Suppressor macrophage treated with lipopolysaccharide for 4 hours (primary cell): Measurements from ENCODE around the gene RORB.
"Not testable (repeated sequence)": the region's sequence is repeated elsewhere in the genome, so short reads cannot be mapped to it uniquely, and the experiment has no call there.

Source experiments
- DNase-seq: peaks from one replicate; pipeline ENCODE4 v3.0.0-alpha.2; 2020

RORB gene

DNA sequence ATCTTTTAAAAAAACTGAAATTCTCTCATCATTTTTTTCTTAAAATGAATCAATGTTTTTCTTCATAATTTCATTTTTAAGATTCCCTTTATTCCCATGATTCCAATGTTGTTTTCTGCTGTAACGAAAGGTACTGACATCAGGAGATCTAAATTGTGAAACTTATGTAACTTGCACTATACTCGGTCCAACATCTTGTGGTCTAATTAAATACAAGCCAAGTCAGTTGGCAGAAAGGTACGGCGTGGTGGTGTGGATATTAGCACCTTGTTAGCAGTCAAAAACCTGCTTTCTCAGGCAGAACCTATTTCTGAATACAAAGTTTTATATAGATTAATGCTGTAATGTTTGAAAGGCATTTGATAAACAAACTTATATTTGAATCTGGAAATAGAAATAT lies 20.1 kb downstream of the RORB start:
- DNase-seq: no peak

DNA sequence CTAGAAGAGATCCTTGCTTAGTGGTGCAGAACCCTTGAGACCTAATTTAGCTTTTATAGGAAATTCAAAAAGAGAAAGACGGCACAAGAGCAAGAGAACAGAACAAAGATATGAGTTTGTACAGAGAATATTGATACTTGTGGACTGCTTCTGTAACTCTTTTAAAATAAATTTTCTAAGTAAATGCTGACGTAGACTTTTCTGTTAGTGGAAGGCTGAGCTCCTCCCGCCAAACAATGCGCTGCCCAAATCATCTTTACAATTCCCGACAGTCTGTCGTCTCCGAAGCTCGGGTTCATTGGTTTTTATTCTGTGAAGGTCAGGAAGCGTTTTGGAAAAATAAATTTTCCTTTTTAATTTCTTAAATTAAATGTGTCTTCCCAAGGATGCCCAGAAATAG lies 22.3 kb downstream of the RORB start:
- no peak for DNase-seq

DNA sequence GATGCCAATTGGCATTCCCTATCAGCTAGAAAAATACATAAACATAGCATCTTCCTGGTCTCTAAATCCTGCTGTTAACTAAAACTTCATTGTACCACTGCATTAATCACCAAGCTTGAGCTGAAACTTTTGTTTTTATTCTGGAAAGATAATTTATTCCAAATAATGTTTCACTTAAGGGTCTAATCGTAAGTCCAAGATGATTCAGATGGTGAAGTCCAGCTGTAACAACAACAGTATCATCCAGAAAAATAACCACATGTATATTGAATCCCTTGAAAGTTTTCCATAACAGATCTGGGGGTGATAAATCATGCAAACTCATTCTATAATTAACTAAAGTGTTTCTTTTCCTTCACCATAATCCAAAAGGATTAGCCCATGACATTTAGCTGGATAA lies 23.9 kb downstream of the RORB start:
- no peak for DNase-seq

DNA sequence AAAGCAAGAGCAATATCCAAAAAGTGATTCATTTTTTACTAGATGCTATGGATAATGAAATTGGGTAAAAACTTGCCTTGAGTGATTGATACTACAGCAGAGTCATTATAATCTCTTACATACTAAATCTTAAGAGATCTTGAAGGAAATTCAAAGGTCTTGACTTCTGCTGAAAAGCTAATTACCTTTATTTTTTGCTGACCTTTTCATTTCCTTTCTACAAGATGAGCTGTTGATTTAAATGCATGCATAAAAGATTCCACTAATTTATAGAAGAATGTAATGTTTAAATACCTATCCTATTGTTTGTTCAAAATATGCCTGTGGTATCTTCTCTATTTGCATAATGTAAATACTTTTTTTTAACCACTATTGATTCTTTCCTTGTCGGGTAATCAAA lies 27.2 kb downstream of the RORB start:
- DNase-seq: no peak

DNA sequence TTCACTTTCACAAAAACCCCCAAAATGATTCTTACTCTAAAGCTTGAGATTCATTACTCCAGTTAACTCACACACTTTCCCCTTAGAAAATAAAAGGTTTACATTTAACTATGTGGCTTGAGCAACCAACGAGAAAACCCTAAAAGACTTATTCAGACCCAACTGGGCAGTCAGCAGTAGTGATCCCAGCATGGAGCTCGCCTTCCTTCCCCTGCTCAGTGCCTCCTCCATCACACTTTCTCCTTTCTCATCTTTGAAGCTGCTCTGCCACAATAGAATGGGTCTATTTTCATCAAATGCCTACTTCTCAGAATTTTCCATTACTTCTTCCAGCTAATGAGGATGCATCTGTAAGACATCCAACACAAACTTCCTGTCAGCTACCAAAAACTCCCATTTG lies 29.1 kb downstream of the RORB start:
- no peak for DNase-seq

DNA sequence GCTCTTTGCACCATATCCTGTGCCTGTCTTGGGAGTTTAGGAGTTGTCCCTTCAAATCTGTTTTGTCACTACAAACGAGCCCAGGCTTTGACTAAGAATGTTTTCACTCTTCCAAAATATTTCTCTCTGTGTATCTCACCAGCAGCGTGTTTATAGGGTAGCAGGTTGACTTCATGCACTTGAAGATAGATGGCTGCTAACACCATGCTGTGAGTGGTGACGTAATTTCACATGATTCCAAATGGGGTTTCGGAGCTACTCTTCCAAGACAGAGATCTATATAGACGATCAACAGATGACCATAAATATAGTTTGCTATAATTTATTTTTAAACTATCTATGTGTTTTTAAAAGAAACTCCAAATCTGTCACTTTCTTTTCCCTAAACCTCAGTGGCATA lies 30.6 kb downstream of the RORB start:
- DNase-seq: no peak

DNA sequence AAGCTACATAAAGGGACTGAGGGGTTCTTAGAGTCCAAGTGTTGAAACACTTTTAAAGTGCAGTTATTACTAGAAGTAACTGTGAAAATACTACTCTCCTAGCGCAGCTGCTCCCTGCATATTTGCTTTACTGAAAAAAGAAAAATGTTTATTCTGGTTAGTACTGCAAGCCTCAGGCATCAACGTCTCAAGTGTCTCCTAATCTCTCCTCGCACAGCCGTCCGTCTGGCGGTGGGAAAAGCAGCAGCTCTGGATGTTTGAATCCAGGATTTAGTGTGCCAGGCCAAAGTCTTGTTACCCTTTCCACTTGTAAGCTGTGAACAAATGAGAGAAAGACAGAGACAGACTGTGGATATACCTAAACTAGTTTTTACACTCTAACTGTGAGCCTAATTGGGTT lies 31.1 kb downstream of the RORB start:
- DNase-seq: no peak

DNA sequence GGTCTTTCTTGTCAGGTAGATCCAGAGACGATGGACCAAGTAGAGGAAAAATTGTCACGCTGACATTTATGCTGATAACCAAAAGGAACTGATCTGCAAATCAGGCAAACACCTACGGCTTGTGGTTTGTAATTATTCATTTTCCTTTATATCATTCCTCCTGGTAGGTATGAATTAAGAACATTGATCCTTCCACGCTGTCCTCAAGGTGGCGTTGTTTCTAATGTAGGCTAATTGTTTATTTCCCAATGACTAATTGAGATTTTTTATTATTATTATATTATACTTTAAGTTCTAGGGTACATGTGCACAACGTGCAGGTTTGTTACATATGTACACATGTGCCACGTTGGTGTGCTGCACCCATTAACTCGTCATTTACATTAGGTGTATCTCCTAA lies 33.3 kb downstream of the RORB start:
- DNase-seq: not testable (repeated sequence)

DNA sequence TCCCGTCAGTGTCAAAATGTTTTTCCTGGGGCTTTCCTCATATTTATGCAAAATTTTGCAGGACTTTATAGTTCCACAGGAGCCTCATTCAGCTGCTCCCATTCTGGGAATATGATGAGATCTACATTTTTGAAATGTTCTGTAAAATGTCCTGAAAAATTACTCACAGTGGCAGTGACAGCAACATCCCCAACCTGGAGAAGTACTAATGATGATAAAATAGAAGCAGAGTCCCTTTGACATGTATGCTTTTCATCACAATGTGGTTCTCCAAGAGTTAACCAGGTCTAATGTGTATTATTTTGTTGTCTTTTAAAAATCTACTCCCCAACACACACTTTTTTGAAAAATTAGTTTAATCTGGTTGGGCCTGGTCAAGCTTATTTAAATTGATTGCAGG lies 36.1 kb downstream of the RORB start:
- DNase-seq: no peak

DNA sequence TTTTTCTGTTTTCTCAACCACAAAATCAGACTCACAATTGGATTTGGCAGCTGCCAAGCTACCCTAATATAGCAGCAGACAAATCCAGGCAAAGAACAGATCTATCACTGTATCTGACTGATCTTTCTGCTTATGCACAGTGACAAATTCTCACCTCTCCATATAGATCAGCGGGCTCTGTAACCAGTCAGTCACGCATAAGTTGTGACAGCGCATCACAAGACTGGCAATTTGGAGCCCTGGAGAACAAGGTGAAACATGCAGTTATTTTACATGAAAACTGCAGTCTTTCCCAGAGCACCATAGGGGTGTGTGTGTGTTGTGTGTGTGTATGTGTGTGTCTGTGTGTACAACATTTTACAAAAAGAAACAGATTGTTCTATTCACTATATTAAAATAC lies 37.7 kb downstream of the RORB start:
- DNase-seq: no peak

DNA sequence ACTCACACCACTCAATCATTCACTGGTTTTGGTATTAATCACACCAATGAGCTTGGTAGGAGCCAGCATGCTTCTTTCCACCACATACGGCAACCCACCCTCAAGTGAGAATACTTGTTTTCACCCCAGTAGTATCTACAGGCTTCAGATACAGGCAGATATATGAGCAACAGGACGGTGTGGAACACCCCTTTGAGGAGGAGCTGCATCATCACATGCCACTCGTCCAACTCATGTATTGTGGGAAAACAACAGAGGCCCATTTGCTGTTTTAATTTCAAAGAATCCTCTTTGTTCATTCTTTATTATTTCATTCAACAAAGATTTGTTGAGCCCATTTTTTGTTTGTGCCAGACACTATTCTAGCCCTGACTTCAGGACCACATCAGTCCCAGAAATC lies 46.0 kb downstream of the RORB start:
- no peak for DNase-seq

DNA sequence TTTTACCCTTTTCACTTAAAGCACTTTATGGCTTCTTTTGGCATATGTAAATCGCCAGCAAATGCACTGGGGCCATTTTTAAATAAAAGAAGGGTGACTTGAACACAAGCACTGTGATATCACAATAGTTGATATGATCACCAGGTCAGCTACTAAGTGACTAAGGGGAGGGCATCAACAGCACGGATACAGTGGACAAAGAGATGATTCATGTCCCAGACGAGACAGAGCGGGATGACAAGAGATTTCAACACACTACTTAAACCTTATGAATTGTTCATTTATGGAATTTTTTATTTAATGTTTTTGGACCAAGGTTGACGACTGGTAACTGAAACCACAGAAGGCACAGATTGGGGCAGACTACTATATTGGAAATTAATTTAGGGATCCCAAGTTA lies 54.1 kb downstream of the RORB start:
- no peak for DNase-seq

DNA sequence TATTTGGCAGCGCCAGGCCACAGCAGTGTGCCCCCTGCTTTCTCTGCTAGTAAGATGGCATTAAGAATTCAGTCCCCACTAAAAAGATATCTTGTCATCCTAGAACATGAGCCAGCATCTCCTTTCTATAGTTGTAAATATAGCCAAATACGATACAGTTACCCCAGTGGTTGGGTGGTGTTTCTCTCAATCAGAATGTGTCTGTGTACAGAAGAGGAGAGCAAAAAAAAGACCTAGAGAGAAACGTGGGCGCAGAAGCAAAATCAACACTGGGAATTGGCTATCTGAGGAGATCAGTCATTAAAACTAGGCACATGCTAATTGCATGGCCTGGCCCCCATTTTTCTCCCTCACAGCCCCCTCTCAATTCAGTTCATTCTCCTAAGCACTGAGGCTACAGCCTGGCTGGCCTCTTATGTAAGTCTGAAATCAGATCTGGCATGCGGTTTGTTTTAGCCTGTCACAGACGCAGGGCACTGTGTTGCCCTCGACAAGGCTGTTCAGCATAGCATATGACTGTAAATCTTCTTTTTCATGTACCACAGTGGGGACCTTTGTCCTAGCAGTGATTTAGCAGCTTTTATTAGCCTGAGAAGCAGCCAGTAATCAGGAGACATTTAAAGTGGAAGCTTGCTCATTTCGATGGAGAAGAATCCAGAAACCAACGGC lies 57.8 kb downstream of the RORB start:
- no peak for DNase-seq

DNA sequence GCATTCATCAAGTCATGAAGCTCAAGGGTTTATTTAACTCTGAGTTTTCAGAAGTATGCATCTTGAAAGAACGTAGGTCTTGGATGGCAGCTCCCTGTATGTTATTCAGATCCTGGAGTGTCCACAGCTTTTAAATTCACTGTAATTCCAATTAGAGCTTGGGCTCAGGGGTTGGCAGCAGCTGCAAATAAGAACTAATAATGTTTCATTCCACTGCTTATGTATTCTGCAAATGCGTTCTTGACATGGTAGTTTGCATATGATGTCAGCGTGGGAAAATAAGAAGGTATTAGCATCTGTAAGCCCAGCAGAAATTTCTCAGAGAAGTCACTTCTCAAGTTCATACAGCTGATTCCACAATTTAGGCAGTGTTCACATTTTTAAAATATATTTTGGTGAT lies 58.4 kb downstream of the RORB start:
- no peak for DNase-seq

DNA sequence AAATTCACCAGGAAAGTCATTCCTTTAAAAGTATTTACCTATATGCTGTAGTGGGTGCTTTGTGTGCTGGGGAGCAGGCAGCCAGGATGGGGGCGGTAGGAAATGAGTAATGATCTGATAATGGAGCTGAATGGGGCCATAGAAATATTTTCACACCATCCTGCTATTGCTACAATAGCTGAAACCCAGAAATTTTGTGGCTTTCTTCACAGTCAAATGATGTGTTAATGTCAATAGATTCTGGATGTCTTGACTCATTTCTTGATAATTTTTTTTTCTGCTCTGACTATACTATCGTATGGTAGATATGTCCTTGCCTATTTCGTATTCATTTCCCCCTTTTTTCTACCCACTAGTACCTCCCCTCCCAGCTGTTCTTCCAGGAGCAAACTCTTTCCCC lies 59.5 kb downstream of the RORB start:
- peak; percentile 19 for DNase-seq

DNA sequence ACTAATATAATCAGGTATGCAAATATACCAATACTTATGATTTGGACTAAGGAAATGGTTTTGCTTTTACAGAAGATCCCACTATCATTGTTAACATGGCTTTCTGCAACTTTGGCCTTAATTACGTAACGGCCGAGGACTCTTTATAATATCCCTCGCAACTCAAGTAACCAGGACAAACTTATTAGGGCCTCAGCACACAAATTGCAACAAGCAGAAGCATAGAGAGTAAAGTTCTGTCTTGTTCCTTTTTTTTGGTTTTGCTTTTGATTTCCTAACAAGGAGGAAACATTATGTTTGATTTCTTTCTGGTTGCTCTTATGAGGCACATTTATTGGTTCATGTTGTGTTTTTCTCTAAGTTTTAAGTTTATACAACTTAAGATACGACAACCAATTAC lies 60.4 kb downstream of the RORB start:
- DNase-seq: peak; percentile 67

DNA sequence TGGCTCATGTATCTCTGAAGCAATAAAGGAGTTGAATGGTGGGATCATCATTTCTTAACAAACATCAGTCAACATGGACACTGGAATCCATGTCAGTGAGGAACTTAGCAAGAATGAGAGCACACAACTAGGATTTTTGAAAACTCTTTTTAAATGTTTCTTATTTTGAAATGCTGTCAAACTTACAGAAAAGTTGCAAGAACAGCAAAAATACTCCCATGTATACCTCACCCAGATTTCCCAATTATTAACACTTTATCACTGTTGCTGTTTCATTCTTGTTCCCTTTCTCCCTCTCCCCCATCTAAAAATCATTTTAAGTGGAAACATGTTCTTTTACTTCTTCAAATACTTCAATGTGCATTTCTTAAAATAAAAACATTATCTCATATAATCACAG lies 65.5 kb downstream of the RORB start:
- no peak for DNase-seq

DNA sequence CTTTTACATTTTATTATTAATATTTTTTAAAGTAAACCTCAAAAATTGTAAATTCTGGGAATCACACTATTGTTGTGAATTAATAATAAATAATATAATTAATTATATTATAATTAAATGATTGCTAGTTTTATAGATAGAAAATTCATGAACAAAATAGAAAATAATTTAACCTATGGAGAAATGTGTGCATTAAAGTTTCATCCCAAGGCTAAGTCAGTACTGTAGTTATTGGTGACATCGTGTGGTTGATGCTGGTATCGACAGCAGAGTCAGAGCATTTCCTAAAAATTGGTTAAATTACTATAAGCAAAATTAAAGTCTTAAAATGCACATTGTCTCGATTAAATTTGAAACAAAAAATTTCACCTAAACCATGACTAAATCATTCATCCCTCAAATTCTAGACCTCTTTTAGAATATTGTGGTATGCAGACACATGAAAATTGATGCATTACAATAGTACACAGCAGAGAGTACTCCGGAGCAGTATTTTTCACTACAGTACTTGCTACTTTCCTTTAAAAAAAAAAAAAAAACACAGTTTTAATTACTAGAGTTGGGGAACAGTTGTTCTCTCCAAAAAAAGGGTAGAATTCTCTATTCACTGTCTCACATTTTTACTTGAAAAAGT lies 73.9 kb downstream of the RORB start:
- DNase-seq: peak; percentile 53

DNA sequence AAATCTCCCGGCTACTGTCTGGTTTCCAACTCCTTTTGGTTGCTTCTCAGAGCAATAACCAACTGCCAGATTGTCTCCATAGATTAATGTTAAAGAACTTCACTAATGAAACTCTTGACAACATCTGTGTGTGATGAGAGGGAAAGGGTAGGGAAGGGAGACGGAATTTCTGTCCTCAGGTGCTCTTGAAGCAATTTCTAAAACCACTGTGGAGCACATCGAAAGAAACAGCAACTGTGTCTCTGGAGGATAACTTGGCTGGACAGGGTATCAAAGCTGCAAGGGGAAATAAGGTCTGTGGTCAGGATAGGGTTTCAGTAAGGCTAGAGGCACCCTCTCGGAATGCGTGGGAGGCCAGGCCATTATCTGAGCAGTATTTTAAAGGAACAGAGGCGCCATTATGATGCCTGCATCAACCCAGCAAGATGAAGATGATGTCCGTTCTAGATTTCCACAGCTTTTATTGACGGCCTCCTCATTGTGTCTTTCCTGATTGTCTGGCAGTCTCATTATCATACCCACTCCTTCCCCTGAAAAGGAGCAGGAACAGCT lies 76.6 kb downstream of the RORB start:
- DNase-seq: no peak

DNA sequence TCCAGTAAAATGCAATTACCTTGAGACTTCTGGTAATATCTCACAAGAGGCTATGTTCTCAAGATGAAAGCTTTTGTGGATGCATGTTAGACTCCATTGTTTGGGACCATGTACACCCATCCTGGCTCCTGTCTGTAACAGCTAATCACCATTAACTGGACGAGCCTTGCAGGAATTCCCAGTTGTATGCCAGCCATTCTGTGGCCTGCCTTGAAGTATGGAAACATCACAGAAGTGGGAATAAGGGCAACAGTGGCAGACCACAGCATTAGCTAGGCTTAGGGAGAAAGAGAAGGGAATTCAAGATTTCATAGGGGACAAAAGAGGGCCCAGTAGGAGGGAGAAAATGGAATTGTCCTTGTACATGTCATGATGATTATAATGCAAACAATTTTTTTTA lies 79.0 kb downstream of the RORB start:
- DNase-seq: no peak

DNA sequence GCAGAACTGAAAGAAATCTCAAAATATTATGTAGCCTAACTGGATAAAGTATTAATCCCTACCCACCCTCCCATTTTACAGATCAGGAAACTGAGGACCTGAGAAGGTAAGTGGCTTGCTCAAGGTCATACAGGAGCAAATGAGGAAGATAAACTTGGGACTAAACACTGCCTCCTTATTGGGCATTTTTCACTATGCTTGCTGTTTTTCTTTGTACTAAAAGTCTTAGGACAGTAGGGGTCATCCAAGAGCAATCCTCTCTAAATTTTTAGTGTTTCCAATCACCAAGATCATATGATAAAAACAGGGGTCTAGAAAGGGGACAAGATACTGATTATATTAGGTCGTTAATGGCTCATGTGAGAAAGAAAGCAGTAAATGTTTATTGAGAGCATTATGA lies 80.8 kb downstream of the RORB start:
- no peak for DNase-seq

DNA sequence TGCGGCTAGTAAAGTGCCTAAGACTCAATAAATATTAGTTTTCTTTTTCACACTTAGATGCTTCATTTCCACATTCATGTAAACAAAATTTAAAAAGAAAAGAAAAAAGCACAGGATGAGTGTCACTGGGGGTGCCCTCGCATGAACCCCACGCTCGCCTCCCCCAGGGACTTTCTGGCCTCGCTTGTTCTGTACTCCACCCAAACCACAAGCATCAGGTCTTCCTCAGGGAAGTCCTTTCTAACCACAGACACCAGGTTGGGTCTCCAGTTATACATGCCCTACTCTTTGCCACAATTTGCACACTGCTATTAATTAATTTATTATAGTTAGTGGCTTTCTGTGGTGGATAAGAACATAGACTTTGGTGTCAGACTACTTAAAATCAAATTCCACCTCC lies 92.4 kb downstream of the RORB start:
- DNase-seq: no peak

DNA sequence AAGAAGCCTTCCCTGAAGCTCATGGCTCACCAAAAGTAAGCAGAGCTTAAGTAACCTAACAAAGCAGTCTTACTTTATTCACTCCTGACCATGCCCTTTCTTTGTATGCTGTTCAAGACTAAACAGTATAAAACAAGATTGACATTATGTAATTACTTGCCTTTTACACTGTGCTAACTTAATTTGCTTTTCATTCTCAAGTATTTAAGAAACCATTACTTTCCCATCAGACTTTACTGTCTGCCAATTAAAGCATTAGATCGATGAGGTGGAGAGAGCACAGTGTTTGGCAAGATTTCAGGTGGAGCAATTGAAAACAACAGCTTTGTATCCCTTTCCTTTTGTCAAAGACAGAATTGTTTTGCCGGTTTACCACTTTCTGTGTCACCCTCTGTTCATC lies 98.2 kb downstream of the RORB start:
- DNase-seq: no peak

DNA sequence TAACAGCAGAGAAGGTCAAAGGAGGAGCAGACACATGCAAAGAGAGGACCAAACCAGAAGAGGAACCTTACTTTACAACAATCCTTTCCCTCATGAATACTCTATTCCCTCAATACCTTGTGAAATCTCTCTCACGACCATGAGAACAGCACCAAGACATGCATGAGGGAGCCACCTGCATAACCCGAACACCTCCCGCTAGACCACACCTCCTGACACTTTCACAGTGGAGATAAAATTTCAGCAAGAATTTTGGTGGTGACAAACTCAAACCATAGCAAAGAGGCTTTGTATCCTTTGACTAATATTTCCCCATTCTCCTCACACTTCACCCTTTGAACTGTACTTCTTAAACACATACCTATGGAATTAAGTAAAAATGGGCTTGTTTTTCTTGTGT lies 101.7 kb downstream of the RORB start:
- no peak for DNase-seq
